Measurements from ENCODE around the gene TICAM1. TPM values are rescaled to one million over a fixed set of nuclear protein-coding genes. Genes with fewer than 3 reads are reported as not detected.
"Not testable (repeated sequence)": the region's sequence is repeated elsewhere in the genome, so short reads cannot be mapped to it uniquely, and the experiment has no call there.

The TICAM1 gene
- total and polyA plus RNA-seq, 2 donors (not counting 1 experiment from before 2014, with no cell fraction given) = 0.65 to 4.1 TPM

GRCh38 chr19:4843647-4843965, 12.1 kb upstream of the TICAM1 start:
- Histone ChIP-seq H3K79me2 (ENCODE audit: control insufficient read depth, insufficient read depth, low read length) (no peaks in the 10 kb centered on the region), H3K4me1 (ENCODE audit: control insufficient read depth, extremely low read depth, insufficient read depth, low read length) (peaks cover 5% of the 10 kb centered on the region), H4K20me1 (ENCODE audit: control insufficient read depth, extremely low read depth, insufficient read depth, low read length) (no peaks in the 10 kb centered on the region), H3K36me3 (ENCODE audit: control insufficient read depth, insufficient read depth, low read length) (peaks cover 19% of the 10 kb centered on the region), H3K4me3 (replicated peaks in 1 of 4; ENCODE audit: control extremely low read depth in 1 of 4, insufficient read depth in 1 of 4, low read depth in 3 of 4, low read length in 4 of 4) (no peak overlapping the region), H3K9ac (ENCODE audit: insufficient read depth, low read length) (no peak overlapping the region), H3K27ac (ENCODE audit: insufficient read depth, low read length) (no peak overlapping the region), H3K27me3 (ENCODE audit: control insufficient read depth, insufficient read depth, low read length) (no peaks in the 10 kb centered on the region), H3K4me2 (ENCODE audit: extremely low read depth, insufficient read depth, low read length) (no peak overlapping the region), H3K9me3 (ENCODE audit: control insufficient read depth, insufficient read depth, low read depth, low read length) (no peaks in the 10 kb centered on the region), H2AFZ (ENCODE audit: low read length) (no peak overlapping the region)
- DNase-seq (ENCODE audit: low read depth in 2 of 2) = no peak
- TF ChIP-seq EZH2 (IDR thresholded peaks at IDR 0.05; ENCODE audit: low read length, missing control alignments) = no peak
- TF ChIP-seq CTCF (conservative IDR thresholded peaks at IDR 0.05 in 1 of 2, IDR thresholded peaks at IDR 0.05 in 1 of 2; ENCODE audit: low read depth in 1 of 2, low read length in 2 of 2) = no peak

- Histone ChIP-seq H3K9ac (ENCODE audit: insufficient read depth, low read length) (no peak overlapping the region), H3K36me3 (ENCODE audit: control insufficient read depth, insufficient read depth, low read length) (peaks cover 8% of the 10 kb centered on the region), H3K4me3 (replicated peaks in 1 of 4; ENCODE audit: control extremely low read depth in 1 of 4, insufficient read depth in 1 of 4, low read depth in 3 of 4, low read length in 4 of 4) (no peak overlapping the region), H3K79me2 (ENCODE audit: control insufficient read depth, insufficient read depth, low read length) (no peaks in the 10 kb centered on the region), H3K27ac (ENCODE audit: insufficient read depth, low read length) (no peak overlapping the region), H2AFZ (ENCODE audit: low read length) (no peak overlapping the region), H3K27me3 (ENCODE audit: control insufficient read depth, insufficient read depth, low read length) (no peaks in the 10 kb centered on the region), H3K4me2 (ENCODE audit: extremely low read depth, insufficient read depth, low read length) (no peak overlapping the region), H3K4me1 (ENCODE audit: control insufficient read depth, extremely low read depth, insufficient read depth, low read length) (no peaks in the 10 kb centered on the region), H4K20me1 (ENCODE audit: control insufficient read depth, extremely low read depth, insufficient read depth, low read length) (no peaks in the 10 kb centered on the region), H3K9me3 (ENCODE audit: control insufficient read depth, insufficient read depth, low read depth, low read length) (no peaks in the 10 kb centered on the region)
- TF ChIP-seq EZH2 (IDR thresholded peaks at IDR 0.05; ENCODE audit: low read length, missing control alignments) (no peak), CTCF (conservative IDR thresholded peaks at IDR 0.05 in 1 of 2, IDR thresholded peaks at IDR 0.05 in 1 of 2; ENCODE audit: low read depth in 1 of 2, low read length in 2 of 2) (no peak)
- DNase-seq (ENCODE audit: low read depth in 2 of 2) = no peak
Measured at GRCh38 chr19:4839192-4839591, 7.7 kb upstream of the TICAM1 start.

GRCh38 chr19:4832776-4833175, 1.3 kb upstream of the TICAM1 start:
- H2AFZ ChIP-seq (ENCODE audit: low read length) = no peak overlapping the region
- no peak overlapping the region for H3K4me2 ChIP-seq (ENCODE audit: extremely low read depth, insufficient read depth, low read length)
- DNase-seq (ENCODE audit: low read depth in 2 of 2) = no peak
- no peaks in the 10 kb centered on the region for H3K36me3 ChIP-seq (ENCODE audit: control insufficient read depth, insufficient read depth, low read length)
- peaks cover 2% of the 10 kb centered on the region for H3K4me1 ChIP-seq (ENCODE audit: control insufficient read depth, extremely low read depth, insufficient read depth, low read length)
- H3K9ac ChIP-seq (ENCODE audit: insufficient read depth, low read length) = no peak overlapping the region
- TF ChIP-seq EZH2 (IDR thresholded peaks at IDR 0.05; ENCODE audit: low read length, missing control alignments) (no peak), CTCF (conservative IDR thresholded peaks at IDR 0.05 in 1 of 2, IDR thresholded peaks at IDR 0.05 in 1 of 2; ENCODE audit: low read depth in 1 of 2, low read length in 2 of 2) (no peak)
- H3K27me3 ChIP-seq (ENCODE audit: control insufficient read depth, insufficient read depth, low read length) = no peaks in the 10 kb centered on the region
- peaks cover 22% of the 10 kb centered on the region for H3K79me2 ChIP-seq (ENCODE audit: control insufficient read depth, insufficient read depth, low read length)
- no peak overlapping the region for H3K4me3 ChIP-seq (replicated peaks in 1 of 4; ENCODE audit: control extremely low read depth in 1 of 4, insufficient read depth in 1 of 4, low read depth in 3 of 4, low read length in 4 of 4)
- H3K9me3 ChIP-seq (ENCODE audit: control insufficient read depth, insufficient read depth, low read depth, low read length) = no peaks in the 10 kb centered on the region
- H4K20me1 ChIP-seq (ENCODE audit: control insufficient read depth, extremely low read depth, insufficient read depth, low read length) = no peaks in the 10 kb centered on the region
- H3K27ac ChIP-seq (ENCODE audit: insufficient read depth, low read length) = no peak overlapping the region

- H3K36me3 ChIP-seq (ENCODE audit: control insufficient read depth, insufficient read depth, low read length); H3K9me3 ChIP-seq (ENCODE audit: control insufficient read depth, insufficient read depth, low read depth, low read length); H4K20me1 ChIP-seq (ENCODE audit: control insufficient read depth, extremely low read depth, insufficient read depth, low read length); H3K27me3 ChIP-seq (ENCODE audit: control insufficient read depth, insufficient read depth, low read length); DNase-seq (ENCODE audit: low read depth in 2 of 2); H3K4me1 ChIP-seq (ENCODE audit: control insufficient read depth, extremely low read depth, insufficient read depth, low read length): not testable (repeated sequence)
- Histone ChIP-seq H3K27ac (ENCODE audit: insufficient read depth, low read length) (peak overlapping the region; percentile 79), H3K79me2 (ENCODE audit: control insufficient read depth, insufficient read depth, low read length) (peaks cover 22% of the 10 kb centered on the region), H3K4me3 (replicated peaks in 1 of 4; ENCODE audit: control extremely low read depth in 1 of 4, insufficient read depth in 1 of 4, low read depth in 3 of 4, low read length in 4 of 4) (peak overlapping the region; percentile 92 to 94 (median 92)), H3K9ac (ENCODE audit: insufficient read depth, low read length) (peak overlapping the region; percentile 88), H3K4me2 (ENCODE audit: extremely low read depth, insufficient read depth, low read length) (peak overlapping the region; percentile 93), H2AFZ (ENCODE audit: low read length) (peak overlapping the region; percentile 86)
Measured at GRCh38 chr19:4831979-4832340, 448 bp upstream of the TICAM1 start.
